K562 (cell line): Measurements from ENCODE around the gene DYRK4. TPM values are rescaled to one million over a fixed set of nuclear protein-coding genes. Genes with fewer than 3 reads are reported as not detected.

ENCODE experiments used
- BRCA1 ChIP-seq, 2 experiments: fragments of 450-650 bp in 1 of 2; sonication (generic) in 1 of 2; formaldehyde crosslinking in 1 of 2; IDR thresholded peaks; 2 replicates each; pipeline versions ENCODE4 v1.5.0 to v1.6.1; 2017 to 2020; ENCODE audit warnings: mild to moderate bottlenecking in 1 of 2, missing genetic modification reagents in 1 of 2
- FOXJ2 ChIP-seq: fragments of 200-800 bp; sonication (Bioruptor generic); IDR thresholded peaks from 2 replicates; pipeline ENCODE4 v1.6.1; 2016; ENCODE audit warnings: missing genetic modification characterization, missing compliant biosample characterization
- FUS ChIP-seq: fragments of 200-400 bp; formaldehyde crosslinking; optimal IDR thresholded peaks from 2 replicates; pipeline ENCODE3; 2017; ENCODE audit warnings: low read depth, low read length
- GTF2E2 ChIP-seq: fragments of 200-800 bp; sonication (Bioruptor generic); IDR thresholded peaks from 2 replicates; pipeline ENCODE4 v1.6.1; 2016; ENCODE audit warnings: missing genetic modification characterization, missing compliant biosample characterization
- L3MBTL2 ChIP-seq: fragments of 450-650 bp; IDR thresholded peaks from 2 replicates; pipeline ENCODE4 v1.6.1; 2016; ENCODE audit warnings: mild to moderate bottlenecking, moderate library complexity
- MCM7 ChIP-seq, 2 experiments: fragments of 450-650 bp; IDR thresholded peaks; 2 replicates each; pipeline ENCODE4 v1.6.1; 2016 to 2018
- MXI1 ChIP-seq: IDR thresholded peaks from 2 replicates; pipeline ENCODE4 v1.6.1; 2011; ENCODE audit warnings: low read depth, mild to moderate bottlenecking, improper control_type of control experiment, low read length
- NR2C1 ChIP-seq, 2 experiments: fragments of 450-650 bp; IDR thresholded peaks; 2 replicates each; pipeline ENCODE4 v1.6.1; 2017; ENCODE audit warnings: mild to moderate bottlenecking in 2 of 2, antibody characterized with exemption in 1 of 2, inconsistent platforms in 1 of 2, missing compliant biosample characterization in 1 of 2, missing genetic modification characterization in 1 of 2
- NUFIP1 ChIP-seq: fragments of 450-650 bp; IDR thresholded peaks from 2 replicates; pipeline ENCODE4 v1.6.1; 2018; ENCODE audit not compliant: partially characterized antibody
- PHB2 ChIP-seq: fragments of 450-650 bp; IDR thresholded peaks from 2 replicates; pipeline ENCODE4 v1.6.1; 2017; ENCODE audit warnings: low read depth
- POLR2G ChIP-seq: fragments of 200-400 bp; formaldehyde crosslinking; IDR thresholded peaks from 2 replicates; pipeline ENCODE4 v1.6.1; 2017; ENCODE audit warnings: low read depth, mild to moderate bottlenecking, antibody characterized with exemption, low read length, moderate library complexity
- SAFB ChIP-seq: fragments of 200-400 bp; formaldehyde crosslinking; IDR thresholded peaks from 2 replicates; pipeline ENCODE4 v1.6.1; 2017; ENCODE audit warnings: low read depth, low read length, borderline replicate concordance
- SMAD3 ChIP-seq: fragments of 450-650 bp; formaldehyde crosslinking; conservative IDR thresholded peaks from 2 replicates; pipeline ENCODE4 v1.4.0; 2020; ENCODE audit warnings: mild to moderate bottlenecking
- YBX1 ChIP-seq: fragments of 450-650 bp; IDR thresholded peaks from 2 replicates; pipeline ENCODE4 v1.7.1; 2016; ENCODE audit warnings: mild to moderate bottlenecking
- ZBTB17 ChIP-seq: fragments of 450-650 bp; formaldehyde crosslinking; IDR thresholded peaks from 2 replicates; pipeline ENCODE4 v1.4.0; 2020; ENCODE audit warnings: mild to moderate bottlenecking
- ZNF263 ChIP-seq: sonication (generic); formaldehyde crosslinking; IDR thresholded peaks from 2 replicates; pipeline ENCODE4 v1.8.0; 2022; ENCODE audit warnings: mild to moderate bottlenecking, missing genetic modification reagents, borderline replicate concordance
- polyA plus RNA-seq, 8 experiments: library from polyadenylated mRNA; depleted of rRNA in 4 of 8; stranded (reverse) in 5 of 8; unstranded in 3 of 8; fragments of >200 nt; fragmentation: Nextera tagmentation in 2 of 8; fragmentation: Illumina TruSeq in 1 of 8; extraction: Ambion mirVana in 2 of 8; extraction: Trizol in 1 of 8; gene quantifications; 2 replicates each; pipeline versions ENCODE4 v1.2.1 to v1.2.3, GENCODE V29; 2011 to 2014; ENCODE audit warnings: inconsistent platforms in 1 of 8, missing spikeins in 1 of 8
- total RNA-seq, 7 experiments: library from RNA; depleted of rRNA in 6 of 7; stranded (reverse); fragments of >200 nt in 6 of 7; fragmentation: Illumina TruSeq in 2 of 7; extraction: Trizol in 2 of 7; gene quantifications; 2 replicates each; pipeline versions ENCODE4 v1.2.1 to v1.2.3, GENCODE V29; 2011 to 2021; ENCODE audit warnings: low replicate concordance in 1 of 7
- TF ChIP-seq, protein P1 (sequence below), 2 experiments: IDR thresholded peaks; 2 replicates each; pipeline ENCODE4 v1.6.1; 2011; ENCODE audit warnings: borderline replicate concordance in 1 of 2, control low read depth in 1 of 2, low read depth in 1 of 2, low read length in 1 of 2, mild to moderate bottlenecking in 1 of 2, mixed read lengths in 1 of 2, moderate library complexity in 1 of 2; ENCODE audit not compliant: insufficient read depth in 1 of 2, insufficient read length in 1 of 2, poor library complexity in 1 of 2, severe bottlenecking in 1 of 2; ENCODE audit errors: extremely low read depth in 1 of 2
- TF ChIP-seq, protein P2 (sequence below): IDR thresholded peaks from 3 replicates; pipeline ENCODE4 v1.6.1; 2011; ENCODE audit warnings: borderline replicate concordance, mild to moderate bottlenecking; ENCODE audit not compliant: insufficient read length, insufficient read depth
- TF ChIP-seq, protein P3 (sequence below): fragments of 450-650 bp; formaldehyde crosslinking; conservative IDR thresholded peaks from 2 replicates; pipeline ENCODE4 v1.4.0; 2022; ENCODE audit warnings: mild to moderate bottlenecking, missing genetic modification characterization
- TF ChIP-seq, protein P4 (sequence below): sonication (generic); formaldehyde crosslinking; IDR thresholded peaks from 2 replicates; pipeline ENCODE4 v1.8.1; 2023; ENCODE audit warnings: mild to moderate bottlenecking, missing genetic modification reagents, moderate library complexity
- TF ChIP-seq, protein P5 (sequence below), 2 experiments: IDR thresholded peaks; 2 replicates each; pipeline ENCODE4 v1.6.1; 2012; ENCODE audit warnings: improper control_type of control experiment in 2 of 2, low read depth in 2 of 2, low read length in 2 of 2, borderline replicate concordance in 1 of 2

Gene DYRK4
- total and polyA plus RNA-seq, 9 of the 15 experiments (the other 6 are each of a cell fraction or from before 2014, with no cell fraction given): 13.4 to 37.4 (median 22.2) TPM

DNA sequence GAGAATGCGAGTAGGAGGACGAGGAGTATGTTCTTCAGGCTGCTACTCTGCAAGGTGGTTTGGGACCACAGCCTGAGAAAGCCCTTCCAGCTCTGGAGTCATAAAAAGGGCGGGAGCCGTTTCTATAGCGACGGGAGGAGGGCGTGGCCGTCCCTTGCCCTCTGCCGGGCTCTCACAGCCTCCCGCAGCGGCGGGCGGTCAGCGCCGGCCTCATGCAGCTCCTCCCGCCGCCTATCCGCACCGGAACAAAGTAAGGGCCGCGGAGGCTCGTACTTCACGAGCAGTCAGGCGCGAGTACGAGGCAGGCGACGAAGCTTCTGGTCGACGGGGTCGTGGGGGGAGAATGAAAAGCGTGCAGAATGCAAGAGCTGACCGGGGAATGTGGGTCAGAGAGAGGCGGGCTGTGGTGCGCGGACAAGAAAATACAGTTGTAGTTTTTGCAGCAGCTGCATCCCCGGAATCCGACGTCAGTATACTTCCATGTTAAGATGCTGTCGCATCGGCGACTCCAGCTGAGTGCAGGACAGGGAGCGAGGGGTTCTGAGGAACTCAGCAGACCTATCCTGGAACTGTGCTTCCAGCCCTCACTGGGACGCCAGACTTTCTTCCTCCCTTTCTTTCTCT is at the start of gene DYRK4 (continued):
- TF ChIP-seq, protein P1, sequence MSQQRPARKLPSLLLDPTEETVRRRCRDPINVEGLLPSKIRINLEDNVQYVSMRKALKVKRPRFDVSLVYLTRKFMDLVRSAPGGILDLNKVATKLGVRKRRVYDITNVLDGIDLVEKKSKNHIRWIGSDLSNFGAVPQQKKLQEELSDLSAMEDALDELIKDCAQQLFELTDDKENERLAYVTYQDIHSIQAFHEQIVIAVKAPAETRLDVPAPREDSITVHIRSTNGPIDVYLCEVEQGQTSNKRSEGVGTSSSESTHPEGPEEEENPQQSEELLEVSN (IDR thresholded peaks at IDR 0.05; ENCODE audit: borderline replicate concordance in 1 of 2, extremely low read depth in 1 of 2, insufficient read depth in 1 of 2, insufficient read length in 1 of 2, low read depth in 1 of 2, low read length in 1 of 2, poor library complexity in 1 of 2, severe bottlenecking in 1 of 2): peak; percentile 83 to 97
- TF ChIP-seq ZBTB17 (CRISPR knock-in tag) (no peak), NUFIP1 (no peak), NR2C1 (IDR thresholded peaks at IDR 0.05) (no peak), NR2C1 (tag; IDR thresholded peaks at IDR 0.05) (no peak), BRCA1 (IDR thresholded peaks at IDR 0.05) (no peak), BRCA1 (CRISPR knock-in tag; IDR thresholded peaks at IDR 0.05) (no peak), POLR2G (peak; percentile 82), SMAD3 (CRISPR knock-in tag) (no peak), FUS (no peak), FOXJ2 (tag) (no peak), YBX1 (no peak), MXI1 (peak; percentile 53; the same call in 1 of the 2 replicates), MCM7 (IDR thresholded peaks at IDR 0.05) (no peak), GTF2E2 (tag) (no peak), PHB2 (no peak), L3MBTL2 (peak; percentile 95), SAFB (no peak), ZNF263 (no peak)
- TF ChIP-seq, protein P2, sequence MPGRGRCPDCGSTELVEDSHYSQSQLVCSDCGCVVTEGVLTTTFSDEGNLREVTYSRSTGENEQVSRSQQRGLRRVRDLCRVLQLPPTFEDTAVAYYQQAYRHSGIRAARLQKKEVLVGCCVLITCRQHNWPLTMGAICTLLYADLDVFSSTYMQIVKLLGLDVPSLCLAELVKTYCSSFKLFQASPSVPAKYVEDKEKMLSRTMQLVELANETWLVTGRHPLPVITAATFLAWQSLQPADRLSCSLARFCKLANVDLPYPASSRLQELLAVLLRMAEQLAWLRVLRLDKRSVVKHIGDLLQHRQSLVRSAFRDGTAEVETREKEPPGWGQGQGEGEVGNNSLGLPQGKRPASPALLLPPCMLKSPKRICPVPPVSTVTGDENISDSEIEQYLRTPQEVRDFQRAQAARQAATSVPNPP: no peak
- TF ChIP-seq, protein P3, sequence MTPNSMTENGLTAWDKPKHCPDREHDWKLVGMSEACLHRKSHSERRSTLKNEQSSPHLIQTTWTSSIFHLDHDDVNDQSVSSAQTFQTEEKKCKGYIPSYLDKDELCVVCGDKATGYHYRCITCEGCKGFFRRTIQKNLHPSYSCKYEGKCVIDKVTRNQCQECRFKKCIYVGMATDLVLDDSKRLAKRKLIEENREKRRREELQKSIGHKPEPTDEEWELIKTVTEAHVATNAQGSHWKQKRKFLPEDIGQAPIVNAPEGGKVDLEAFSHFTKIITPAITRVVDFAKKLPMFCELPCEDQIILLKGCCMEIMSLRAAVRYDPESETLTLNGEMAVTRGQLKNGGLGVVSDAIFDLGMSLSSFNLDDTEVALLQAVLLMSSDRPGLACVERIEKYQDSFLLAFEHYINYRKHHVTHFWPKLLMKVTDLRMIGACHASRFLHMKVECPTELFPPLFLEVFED (CRISPR knock-in tag): no peak
- TF ChIP-seq, protein P4, sequence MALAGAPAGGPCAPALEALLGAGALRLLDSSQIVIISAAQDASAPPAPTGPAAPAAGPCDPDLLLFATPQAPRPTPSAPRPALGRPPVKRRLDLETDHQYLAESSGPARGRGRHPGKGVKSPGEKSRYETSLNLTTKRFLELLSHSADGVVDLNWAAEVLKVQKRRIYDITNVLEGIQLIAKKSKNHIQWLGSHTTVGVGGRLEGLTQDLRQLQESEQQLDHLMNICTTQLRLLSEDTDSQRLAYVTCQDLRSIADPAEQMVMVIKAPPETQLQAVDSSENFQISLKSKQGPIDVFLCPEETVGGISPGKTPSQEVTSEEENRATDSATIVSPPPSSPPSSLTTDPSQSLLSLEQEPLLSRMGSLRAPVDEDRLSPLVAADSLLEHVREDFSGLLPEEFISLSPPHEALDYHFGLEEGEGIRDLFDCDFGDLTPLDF: no peak
- TF ChIP-seq, protein P5, sequence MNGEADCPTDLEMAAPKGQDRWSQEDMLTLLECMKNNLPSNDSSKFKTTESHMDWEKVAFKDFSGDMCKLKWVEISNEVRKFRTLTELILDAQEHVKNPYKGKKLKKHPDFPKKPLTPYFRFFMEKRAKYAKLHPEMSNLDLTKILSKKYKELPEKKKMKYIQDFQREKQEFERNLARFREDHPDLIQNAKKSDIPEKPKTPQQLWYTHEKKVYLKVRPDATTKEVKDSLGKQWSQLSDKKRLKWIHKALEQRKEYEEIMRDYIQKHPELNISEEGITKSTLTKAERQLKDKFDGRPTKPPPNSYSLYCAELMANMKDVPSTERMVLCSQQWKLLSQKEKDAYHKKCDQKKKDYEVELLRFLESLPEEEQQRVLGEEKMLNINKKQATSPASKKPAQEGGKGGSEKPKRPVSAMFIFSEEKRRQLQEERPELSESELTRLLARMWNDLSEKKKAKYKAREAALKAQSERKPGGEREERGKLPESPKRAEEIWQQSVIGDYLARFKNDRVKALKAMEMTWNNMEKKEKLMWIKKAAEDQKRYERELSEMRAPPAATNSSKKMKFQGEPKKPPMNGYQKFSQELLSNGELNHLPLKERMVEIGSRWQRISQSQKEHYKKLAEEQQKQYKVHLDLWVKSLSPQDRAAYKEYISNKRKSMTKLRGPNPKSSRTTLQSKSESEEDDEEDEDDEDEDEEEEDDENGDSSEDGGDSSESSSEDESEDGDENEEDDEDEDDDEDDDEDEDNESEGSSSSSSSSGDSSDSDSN (IDR thresholded peaks at IDR 0.05; ENCODE audit: borderline replicate concordance in 1 of 2, low read depth in 2 of 2, low read length in 2 of 2): peak in 1 of 2 experiments; percentile 66; a peak in 1 of 4 replicates
